ENCODE results near the gene TRIM68. TPM values are rescaled to one million over a fixed set of nuclear protein-coding genes. Genes with fewer than 3 reads are reported as not detected.

TRIM68 gene
- total and polyA plus RNA-seq, 2 of the 4 experiments (the other 2 are of a cell fraction), result 8.1 to 8.4 TPM

- CTCF ChIA-PET, result no interaction called here
- H2BK20ac ChIP-seq (ENCODE audit: low read depth, low read length), result no peak overlapping the region
- H3K27ac ChIP-seq (ENCODE audit: insufficient read depth, low read length), result no peak overlapping the region
- no peaks in the 10 kb centered on the region for H3K9me1 ChIP-seq (ENCODE audit: insufficient read depth, low read length)
- no peak overlapping the region for H2AK5ac ChIP-seq (ENCODE audit: low read depth, low read length)
- H2BK120ac ChIP-seq (ENCODE audit: low read depth, low read length), result no peak overlapping the region
- dilution Hi-C loops (cut with HindIII; ENCODE audit: low sequenced_read_pairs, unreplicated experiment), result no loop called here
- BruUV-seq (replicated peaks), result no TSS peak
- H2AFZ ChIP-seq (replicated peaks; ENCODE audit: low read length, poor library complexity), result no peak overlapping the region
- intact Hi-C loops (cut with micrococcal nuclease), result no loop called here
- no peak overlapping the region for H4K91ac ChIP-seq (ENCODE audit: insufficient read depth, low read depth, low read length)
- no CpG with 5 or more reads among the region's 18 CpGs for WGBS, 2 experiments (ENCODE audit: extremely low coverage in 2 of 2, insufficient read length in 1 of 2)
- no peaks in the 10 kb centered on the region for H3K4me1 ChIP-seq (ENCODE audit: control insufficient read depth, insufficient read depth, low read length)
- no peak overlapping the region for H3K18ac ChIP-seq (ENCODE audit: low read depth, low read length)
- no peak overlapping the region for H2BK5ac ChIP-seq (ENCODE audit: low read depth, low read length, poor library complexity, severe bottlenecking)
- TF ChIP-seq RCOR1 (IDR thresholded peaks at IDR 0.05; ENCODE audit: insufficient replicate concordance, low read length) (no peak), CHD1 (IDR thresholded peaks at IDR 0.05; ENCODE audit: low read depth, low read length) (no peak), BHLHE40 (IDR thresholded peaks at IDR 0.05; ENCODE audit: low read depth, low read length) (no peak), MAFK (IDR thresholded peaks at IDR 0.05; ENCODE audit: low read depth, low read length) (no peak), NFE2L2 (IDR thresholded peaks at IDR 0.05; ENCODE audit: low read depth, low read length) (no peak), MXI1 (IDR thresholded peaks at IDR 0.05; ENCODE audit: borderline replicate concordance, low read depth, low read length) (no peak), USF2 (IDR thresholded peaks at IDR 0.05; ENCODE audit: low read depth, low read length) (no peak), RAD21 (IDR thresholded peaks at IDR 0.05; ENCODE audit: low read length) (no peak), SMC3 (IDR thresholded peaks at IDR 0.05; ENCODE audit: low read depth, low read length) (no peak), FOS (IDR thresholded peaks at IDR 0.05; ENCODE audit: low read depth, low read length) (no peak), RFX5 (IDR thresholded peaks at IDR 0.05; ENCODE audit: low read depth, low read length) (no peak)
- TF ChIP-seq, protein P1, sequence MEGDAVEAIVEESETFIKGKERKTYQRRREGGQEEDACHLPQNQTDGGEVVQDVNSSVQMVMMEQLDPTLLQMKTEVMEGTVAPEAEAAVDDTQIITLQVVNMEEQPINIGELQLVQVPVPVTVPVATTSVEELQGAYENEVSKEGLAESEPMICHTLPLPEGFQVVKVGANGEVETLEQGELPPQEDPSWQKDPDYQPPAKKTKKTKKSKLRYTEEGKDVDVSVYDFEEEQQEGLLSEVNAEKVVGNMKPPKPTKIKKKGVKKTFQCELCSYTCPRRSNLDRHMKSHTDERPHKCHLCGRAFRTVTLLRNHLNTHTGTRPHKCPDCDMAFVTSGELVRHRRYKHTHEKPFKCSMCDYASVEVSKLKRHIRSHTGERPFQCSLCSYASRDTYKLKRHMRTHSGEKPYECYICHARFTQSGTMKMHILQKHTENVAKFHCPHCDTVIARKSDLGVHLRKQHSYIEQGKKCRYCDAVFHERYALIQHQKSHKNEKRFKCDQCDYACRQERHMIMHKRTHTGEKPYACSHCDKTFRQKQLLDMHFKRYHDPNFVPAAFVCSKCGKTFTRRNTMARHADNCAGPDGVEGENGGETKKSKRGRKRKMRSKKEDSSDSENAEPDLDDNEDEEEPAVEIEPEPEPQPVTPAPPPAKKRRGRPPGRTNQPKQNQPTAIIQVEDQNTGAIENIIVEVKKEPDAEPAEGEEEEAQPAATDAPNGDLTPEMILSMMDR (conservative IDR thresholded peaks at IDR 0.05; ENCODE audit: low read depth, low read length), result no peak
- in situ Hi-C loops (cut with MboI; ENCODE audit: low sequenced_read_pairs), result no loop called here
- ATAC-seq (ENCODE audit: low read depth) (no peak), DNase-seq (no peak)
- H2AK9ac ChIP-seq (replicated peaks; ENCODE audit: low read depth, low read length, poor library complexity), result no peak overlapping the region
- no peaks in the 10 kb centered on the region for H3K79me1 ChIP-seq (ENCODE audit: low read depth in 1 of 2, low read length in 2 of 2)
- H3K9me3 ChIP-seq (ENCODE audit: control insufficient read depth, insufficient read depth, low read length), result no peaks in the 10 kb centered on the region
- H4K5ac ChIP-seq (ENCODE audit: low read depth, low read length), result no peak overlapping the region
- H3K4me2 ChIP-seq (ENCODE audit: low read depth, low read length), result no peak overlapping the region
- POLR2A ChIA-PET (ENCODE audit: unreplicated experiment), result no interaction called here
- no peak overlapping the region for H2BK15ac ChIP-seq (ENCODE audit: low read depth, low read length)
- H4K20me1 ChIP-seq (ENCODE audit: insufficient read depth, low read length), result no peaks in the 10 kb centered on the region
- H3K36me3 ChIP-seq (ENCODE audit: control insufficient read depth, insufficient read depth, low read length), result no peaks in the 10 kb centered on the region
- H4K8ac ChIP-seq (ENCODE audit: low read depth in 2 of 2, low read length in 2 of 2), result no peak overlapping the region
- no peak overlapping the region for H3K23ac ChIP-seq (ENCODE audit: low read depth, low read length)
- H3K4ac ChIP-seq (ENCODE audit: low read depth, low read length), result no peak overlapping the region
- no peak overlapping the region for H3K9ac ChIP-seq (ENCODE audit: low read depth, low read length)
- H3K56ac ChIP-seq (ENCODE audit: extremely low read depth, insufficient read depth, low read length), result no peak overlapping the region
- H3K27me3 ChIP-seq (ENCODE audit: control insufficient read depth, insufficient read depth, low read length), result no peaks in the 10 kb centered on the region
- no peak overlapping the region for H3K4me3 ChIP-seq (ENCODE audit: insufficient read depth, low read depth, low read length)
- no peak overlapping the region for H3K14ac ChIP-seq (replicated peaks; ENCODE audit: low read depth, low read length)
Observed at GRCh38 chr11:4569075-4569474, 39.0 kb downstream of the TRIM68 start.
